Activated T-cell treated with anti-CD3 and anti-CD28 coated beads for 48 hours (primary cell): Measurements from ENCODE around the gene P2RX1.

ENCODE experiments used
- DNase-seq: peaks from one replicate; pipeline ENCODE4 v3.0.0-alpha.2; 2020; ENCODE audit warnings: low read depth

The P2RX1 gene

GRCh38 chr17:3915995-3916696 lies at the start of gene P2RX1:
Gene P2RX1 (minus strand): TSS chr17:3916465. CDS start chr17:3916225, 240 bp downstream.
- peak; percentile 34 for DNase-seq

DNA sequence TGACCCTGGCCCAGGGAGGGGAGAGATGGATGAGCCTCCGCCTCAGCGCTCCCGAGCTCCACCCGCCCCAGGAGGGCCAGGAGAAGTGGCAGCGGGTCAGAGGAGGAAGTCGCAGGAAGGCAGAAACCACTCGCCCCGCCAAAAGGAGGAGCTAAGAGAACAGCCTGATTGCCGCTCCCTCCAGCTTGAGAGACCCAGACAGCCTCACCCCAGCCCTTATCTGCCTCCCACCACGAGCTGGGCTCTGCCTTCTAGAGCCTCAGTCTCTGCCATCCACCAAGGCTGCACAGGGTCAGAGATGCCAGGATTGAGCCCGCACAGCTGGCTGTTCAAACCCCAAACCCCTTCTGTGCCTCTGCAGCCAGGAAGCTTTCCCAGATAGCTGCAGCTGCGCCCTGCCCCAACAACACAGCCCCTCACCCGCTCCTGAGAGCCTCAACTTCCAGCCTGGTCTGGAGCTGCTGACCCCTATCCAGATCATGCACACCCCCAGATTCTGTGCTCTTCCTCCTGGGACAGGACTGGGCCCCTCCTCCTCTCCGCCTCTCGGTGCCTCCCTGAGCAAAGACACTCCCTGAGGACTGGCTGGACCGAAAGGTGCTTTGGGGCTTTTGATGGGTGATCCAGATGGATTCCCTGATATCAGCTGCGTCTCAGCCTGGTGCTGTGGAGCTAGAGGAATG lies 49.0 kb upstream of the P2RX1 start:
- DNase-seq = peak; percentile 60

GRCh38 chr17:3964203-3965117 lies 48.2 kb upstream of the P2RX1 start, which contains the start of gene ATP2A3:
Gene ATP2A3 (minus strand): TSS chr17:3964437. CDS start chr17:3964291, 146 bp downstream.
- DNase-seq = peak; percentile 72

GRCh38 chr17:3963237-3964201 lies 47.3 kb upstream of the P2RX1 start:
- peak; percentile 39 for DNase-seq

- no peak for DNase-seq
Measured at GRCh38 chr17:3962965-3963236, 46.6 kb upstream of the P2RX1 start.

- DNase-seq = no peak
Measured at GRCh38 chr17:3962217-3962964, 46.1 kb upstream of the P2RX1 start.

GRCh38 chr17:3961564-3962047 lies 45.3 kb upstream of the P2RX1 start:
- no peak for DNase-seq

- DNase-seq = no peak
Measured at GRCh38 chr17:3960764-3961163, 44.5 kb upstream of the P2RX1 start.

DNA sequence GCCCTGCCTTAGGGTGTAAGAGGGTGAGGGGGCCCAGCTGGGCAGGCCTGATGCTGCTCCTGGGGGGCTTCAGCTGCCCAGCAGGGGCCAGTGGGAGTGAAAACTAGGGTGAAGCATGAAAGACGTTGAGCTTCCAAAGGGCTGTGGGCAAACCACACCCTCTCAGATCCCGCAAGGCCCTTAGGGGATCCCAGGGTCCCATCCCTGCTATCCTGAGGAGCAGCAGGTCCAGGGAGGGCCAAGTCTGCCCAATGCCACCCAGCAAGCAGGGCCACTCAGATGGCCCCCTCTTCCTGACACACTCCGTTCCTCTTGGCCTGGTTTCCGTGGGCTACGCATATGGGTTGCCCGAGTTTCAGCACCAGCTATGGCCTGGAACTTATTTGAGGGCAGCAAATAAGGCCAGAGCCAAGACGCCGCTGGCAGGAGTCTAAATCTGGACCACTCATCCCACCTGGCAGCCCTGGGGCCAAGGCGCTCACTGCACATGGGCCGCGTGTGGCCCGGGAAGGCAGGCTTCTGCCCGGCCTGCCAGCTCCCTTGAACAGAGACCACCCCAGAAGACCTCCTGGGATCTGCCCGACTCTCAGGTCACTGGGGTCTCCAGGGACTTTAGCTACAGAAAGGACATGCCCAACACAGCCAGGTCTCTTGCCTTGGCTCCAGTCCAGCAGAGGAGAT lies 43.8 kb upstream of the P2RX1 start:
- no peak for DNase-seq

- no peak for DNase-seq
Measured at GRCh38 chr17:3959295-3959899, 43.1 kb upstream of the P2RX1 start.

- DNase-seq = no peak
Measured at GRCh38 chr17:3957735-3958599, 41.7 kb upstream of the P2RX1 start.

GRCh38 chr17:3956983-3957382 lies 40.7 kb upstream of the P2RX1 start:
- no peak for DNase-seq

GRCh38 chr17:3956327-3956957 lies 40.2 kb upstream of the P2RX1 start:
- DNase-seq = no peak

- no peak for DNase-seq
Measured at GRCh38 chr17:3955673-3955988, 39.4 kb upstream of the P2RX1 start.

- no peak for DNase-seq
Measured at GRCh38 chr17:3954976-3955672, 38.9 kb upstream of the P2RX1 start.

DNA sequence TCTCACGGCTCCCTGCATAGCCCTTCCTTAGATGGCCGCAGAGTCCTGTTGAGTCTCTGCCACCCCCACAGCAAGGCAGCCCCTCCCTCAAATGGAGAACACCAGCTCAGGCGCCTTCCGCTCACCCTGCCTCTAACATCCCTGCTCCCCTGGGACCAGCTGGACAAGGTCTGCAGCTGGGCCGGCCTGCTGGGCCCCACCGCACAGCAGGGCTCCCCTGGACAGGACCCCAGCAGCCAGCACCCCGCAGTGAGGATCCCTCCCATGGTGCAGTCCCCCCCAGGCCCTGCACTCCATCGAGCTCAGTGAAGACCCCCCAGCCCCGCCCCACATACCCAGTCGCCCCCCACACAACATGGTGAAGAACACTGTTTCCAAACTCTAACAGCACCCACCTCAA lies 37.8 kb upstream of the P2RX1 start:
- DNase-seq = no peak

DNA sequence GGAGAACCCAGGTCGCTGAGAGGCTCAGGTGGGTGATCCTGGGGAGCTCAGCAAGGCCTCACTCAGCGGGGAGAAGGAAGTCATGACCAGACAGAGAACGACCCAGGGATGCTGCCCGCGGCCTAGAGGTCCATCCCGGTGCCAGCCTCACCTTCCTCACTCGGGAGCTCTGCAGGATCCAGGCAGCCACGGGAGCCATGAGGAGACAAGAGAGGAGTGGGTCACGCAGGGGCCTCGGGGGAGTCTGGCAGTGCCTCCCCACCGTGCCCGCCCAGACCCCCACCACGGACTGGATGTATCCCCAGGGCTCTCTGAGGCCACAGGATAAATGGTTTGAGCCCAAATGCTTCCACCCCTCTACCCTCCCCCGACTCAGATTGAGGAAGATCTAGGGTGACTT lies 37.3 kb upstream of the P2RX1 start:
- DNase-seq = no peak

DNA sequence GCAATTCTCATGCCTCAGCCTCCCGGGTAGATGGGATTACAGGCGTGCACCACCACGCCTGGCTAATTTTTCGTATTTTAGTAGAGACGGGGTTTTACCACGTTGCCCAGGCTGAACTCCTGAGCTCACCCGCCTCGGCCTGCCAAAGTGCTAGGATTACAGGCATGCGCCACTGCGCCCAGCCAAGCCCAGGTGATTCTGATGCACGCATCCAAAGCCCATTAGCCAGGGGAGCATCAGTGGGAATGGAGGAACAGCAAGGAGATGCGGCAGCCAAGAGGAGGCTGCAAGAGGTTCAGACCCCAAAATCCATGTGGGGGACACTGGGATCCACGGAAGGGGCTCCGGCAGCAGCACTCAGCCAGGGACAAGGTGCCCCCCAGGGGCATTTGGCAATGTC lies 35.9 kb upstream of the P2RX1 start:
- no peak for DNase-seq
